Kidney (tissue), 14 donors: ENCODE results near the gene VASP. TPM values are rescaled to one million over a fixed set of nuclear protein-coding genes. Genes with fewer than 3 reads are reported as not detected.

Experiments used
- DNase-seq, 5 donors: peaks; one replicate each; pipeline ENCODE4 v3.0.0-alpha.2; 2013 to 2020
- FAIRE-seq: peaks from 2 replicates; lab custom pipeline; 2012; peaks lifted over from hg19 to GRCh38; lab: Jason Lieb, UNC
- H3K27ac ChIP-seq, 2 donors: one replicate each; pipeline ENCODE4 v1.7.0; 2013; ENCODE audit warnings: low read depth in 2 of 2, low read length in 2 of 2, inconsistent platforms in 1 of 2
- H3K27me3 ChIP-seq: one replicate; pipeline ENCODE4 v1.7.1; 2013; ENCODE audit warnings: low read length, inconsistent platforms; ENCODE audit not compliant: control insufficient read depth, insufficient read depth
- H3K36me3 ChIP-seq, 3 donors: one replicate each; pipeline versions ENCODE4 v1.7.0 to v1.7.1; 2013; ENCODE audit warnings: low read length in 3 of 3, control low read depth in 1 of 3, inconsistent platforms in 1 of 3; ENCODE audit not compliant: insufficient read depth in 3 of 3, control insufficient read depth in 2 of 3
- H3K4me1 ChIP-seq, 3 donors: one replicate each; pipeline versions ENCODE4 v1.7.0 to v1.7.1; 2013; ENCODE audit warnings: low read length in 3 of 3, inconsistent platforms in 1 of 3, low read depth in 1 of 3; ENCODE audit not compliant: control insufficient read depth in 2 of 3, insufficient read depth in 2 of 3
- H3K4me3 ChIP-seq, 3 donors: one replicate each; pipeline versions ENCODE4 v1.7.0 to v1.8.1; 2013; ENCODE audit warnings: low read length in 3 of 3, control low read depth in 1 of 3, inconsistent platforms in 1 of 3
- H3K9ac ChIP-seq, 3 donors: one replicate each; pipeline versions ENCODE4 v1.7.0 to v1.7.1; 2013; ENCODE audit warnings: low read length in 3 of 3, control low read depth in 1 of 3, inconsistent platforms in 1 of 3
- H3K9me3 ChIP-seq, 3 donors: one replicate each; pipeline versions ENCODE4 v1.7.0 to v1.7.1; 2013; ENCODE audit warnings: low read length in 3 of 3, control low read depth in 1 of 3, inconsistent platforms in 1 of 3; ENCODE audit not compliant: control insufficient read depth in 2 of 3, insufficient read depth in 1 of 3
- intact Hi-C: fragments of 100-400 bp; cut with DNase I; formaldehyde crosslinking; loops from one replicate; pipeline ENCODE4 v1.11.1; 2022
- polyA plus RNA-seq: library from polyadenylated mRNA; stranded (reverse); fragments of 350-450 nt; fragmentation: Illumina TruSeq; extraction: RNeasy Lipid Tissue Mini Kit (QIAGEN cat#74804); gene quantifications from one replicate; pipeline ENCODE4 v1.2.3, GENCODE V29; 2014; ENCODE audit warnings: low read depth, low replicate concordance; ENCODE audit not compliant: insufficient read depth
- total RNA-seq: library from RNA; stranded (reverse); fragmentation: NEBNext Ultra II Directional; extraction: Animal tissue kit (Norgen Biotek cat#: 25700); gene quantifications from one replicate; pipeline ENCODE4 v1.2.1, GENCODE V29; 2021
- TF ChIP-seq, protein P1 (sequence below): IDR thresholded peaks from 3 replicates; pipeline ENCODE4 v1.5.1; 2012; ENCODE audit warnings: mild to moderate bottlenecking, moderate library complexity, borderline replicate concordance; ENCODE audit not compliant: insufficient read depth; ENCODE audit errors: extremely low read depth
- donor health status: control.
- donor health status: control.
- donor health status: control.
- donor health status: control.
- donor health status: control.
- donor health status: DM: yes; HTN: yes; CAD: no.
- donor health status: Normal renal cell carcinoma (clear cell type).

VASP gene
- total and polyA plus RNA-seq, 2 donors from 2014 or later: 36.3 to 105 TPM

DNA sequence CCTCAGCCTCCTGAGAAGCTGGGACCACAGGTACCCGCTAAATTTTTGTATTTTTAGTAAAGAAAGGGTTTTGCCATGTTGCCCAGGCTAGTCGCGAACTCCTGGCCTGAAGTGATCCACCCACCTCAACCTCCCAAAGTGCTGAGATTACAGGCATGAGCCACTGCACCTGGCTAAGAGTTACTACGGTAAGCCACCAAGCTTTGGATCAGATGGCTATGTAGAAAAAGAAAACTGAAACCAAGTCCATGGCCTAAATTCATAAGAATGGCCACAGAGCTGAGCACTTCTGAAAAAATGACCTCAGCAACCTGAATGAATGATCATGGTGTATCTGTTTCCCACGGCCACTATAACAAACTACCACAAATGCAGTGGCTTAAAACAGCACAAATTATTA lies 67.9 kb downstream of the VASP start:
- intact Hi-C loops: no loop called here
- FAIRE-seq: no peak
- TF ChIP-seq, protein P1, sequence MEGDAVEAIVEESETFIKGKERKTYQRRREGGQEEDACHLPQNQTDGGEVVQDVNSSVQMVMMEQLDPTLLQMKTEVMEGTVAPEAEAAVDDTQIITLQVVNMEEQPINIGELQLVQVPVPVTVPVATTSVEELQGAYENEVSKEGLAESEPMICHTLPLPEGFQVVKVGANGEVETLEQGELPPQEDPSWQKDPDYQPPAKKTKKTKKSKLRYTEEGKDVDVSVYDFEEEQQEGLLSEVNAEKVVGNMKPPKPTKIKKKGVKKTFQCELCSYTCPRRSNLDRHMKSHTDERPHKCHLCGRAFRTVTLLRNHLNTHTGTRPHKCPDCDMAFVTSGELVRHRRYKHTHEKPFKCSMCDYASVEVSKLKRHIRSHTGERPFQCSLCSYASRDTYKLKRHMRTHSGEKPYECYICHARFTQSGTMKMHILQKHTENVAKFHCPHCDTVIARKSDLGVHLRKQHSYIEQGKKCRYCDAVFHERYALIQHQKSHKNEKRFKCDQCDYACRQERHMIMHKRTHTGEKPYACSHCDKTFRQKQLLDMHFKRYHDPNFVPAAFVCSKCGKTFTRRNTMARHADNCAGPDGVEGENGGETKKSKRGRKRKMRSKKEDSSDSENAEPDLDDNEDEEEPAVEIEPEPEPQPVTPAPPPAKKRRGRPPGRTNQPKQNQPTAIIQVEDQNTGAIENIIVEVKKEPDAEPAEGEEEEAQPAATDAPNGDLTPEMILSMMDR: no peak

More for the DNA sequence above, 67.9 kb downstream of the VASP start:
- H3K27ac ChIP-seq: no peak overlapping the region
- no peaks in the 10 kb centered on the region for H3K27me3 ChIP-seq
- H3K9me3 ChIP-seq: no peaks in the 10 kb centered on the region
- H3K36me3 ChIP-seq: no peaks in the 10 kb centered on the region
- H3K4me1 ChIP-seq: peaks cover 4 to 28% (median 24%) of the 10 kb centered on the region in 3 donors
- no peak overlapping the region for H3K9ac ChIP-seq
- DNase-seq: no peak
- no peak overlapping the region for H3K4me3 ChIP-seq

Other genes starting within 250 kb of the VASP start
- not detected for gene CKM, start 184.6 kb upstream of the VASP start, total RNA-seq
- 1.3 TPM for gene CKM, start 184.6 kb upstream of the VASP start, polyA plus RNA-seq
- gene KLC3, start 166.7 kb upstream of the VASP start, total RNA-seq: 3.3 TPM
- gene KLC3, start 166.7 kb upstream of the VASP start, polyA plus RNA-seq: 4.5 TPM
- gene ERCC2, start 136.9 kb upstream of the VASP start, total RNA-seq: 19.0 TPM
- gene ERCC2, start 136.9 kb upstream of the VASP start, polyA plus RNA-seq: 16.7 TPM
- gene PPP1R13L, start 102.4 kb upstream of the VASP start, total RNA-seq: 32.4 TPM
- 21.4 TPM for gene PPP1R13L, start 102.4 kb upstream of the VASP start, polyA plus RNA-seq
- 3.9 TPM for gene POLR1G, start 100.8 kb upstream of the VASP start, total RNA-seq
- gene POLR1G, start 100.8 kb upstream of the VASP start, polyA plus RNA-seq: 2.4 TPM
- 60.8 TPM for gene ERCC1, start 83.6 kb upstream of the VASP start, total RNA-seq
- gene ERCC1, start 83.6 kb upstream of the VASP start, polyA plus RNA-seq: 107 TPM
- 0.98 TPM for gene FOSB, start 39.5 kb upstream of the VASP start, total RNA-seq
- gene FOSB, start 39.5 kb upstream of the VASP start, polyA plus RNA-seq: 0.73 TPM
- gene RTN2, start 10.4 kb upstream of the VASP start, total RNA-seq: 7.3 TPM
- 8.2 TPM for gene RTN2, start 10.4 kb upstream of the VASP start, polyA plus RNA-seq
- gene PPM1N, start 9.0 kb upstream of the VASP start, total RNA-seq: 2.2 TPM
- 0.69 TPM for gene PPM1N, start 9.0 kb upstream of the VASP start, polyA plus RNA-seq
- gene OPA3, start 77.3 kb downstream of the VASP start, total RNA-seq: 19.1 TPM
- gene OPA3, start 77.3 kb downstream of the VASP start, polyA plus RNA-seq: 8.1 TPM
- gene GPR4, start 94.7 kb downstream of the VASP start, total RNA-seq: 9.7 TPM
- 6.8 TPM for gene GPR4, start 94.7 kb downstream of the VASP start, polyA plus RNA-seq
- gene EML2, start 131.9 kb downstream of the VASP start, total RNA-seq: 93.8 TPM
- 36.6 TPM for gene EML2, start 131.9 kb downstream of the VASP start, polyA plus RNA-seq
- gene GIPR, start 160.7 kb downstream of the VASP start, total RNA-seq: 3.3 TPM
- gene GIPR, start 160.7 kb downstream of the VASP start, polyA plus RNA-seq: 0.65 TPM
- 252 TPM for gene SNRPD2, start 184.5 kb downstream of the VASP start, total RNA-seq
- 358 TPM for gene SNRPD2, start 184.5 kb downstream of the VASP start, polyA plus RNA-seq
- 8.0 TPM for gene QPCTL, start 185.2 kb downstream of the VASP start, total RNA-seq
- gene QPCTL, start 185.2 kb downstream of the VASP start, polyA plus RNA-seq: 6.8 TPM
- gene FBXO46, start 223.4 kb downstream of the VASP start, total RNA-seq: 16.6 TPM
- 6.5 TPM for gene FBXO46, start 223.4 kb downstream of the VASP start, polyA plus RNA-seq
- gene MEIOSIN, start 226.0 kb downstream of the VASP start, total RNA-seq: not detected
- not detected for gene MEIOSIN, start 226.0 kb downstream of the VASP start, polyA plus RNA-seq